ENCODE results near the gene R3HDM4.
A peak's percentile ranks its signal among the peaks of the same experiment; 100 is the strongest.
"Not testable (repeated sequence)": the region's sequence is repeated elsewhere in the genome, so short reads cannot be mapped to it uniquely, and the experiment has no call there.

The R3HDM4 gene

GRCh38 chr19:911197-912033 is 1.6 kb downstream of the R3HDM4 start:
- no peak for ATAC-seq

GRCh38 chr19:907183-907853 is 5.7 kb downstream of the R3HDM4 start:
- no peak for ATAC-seq

DNA sequence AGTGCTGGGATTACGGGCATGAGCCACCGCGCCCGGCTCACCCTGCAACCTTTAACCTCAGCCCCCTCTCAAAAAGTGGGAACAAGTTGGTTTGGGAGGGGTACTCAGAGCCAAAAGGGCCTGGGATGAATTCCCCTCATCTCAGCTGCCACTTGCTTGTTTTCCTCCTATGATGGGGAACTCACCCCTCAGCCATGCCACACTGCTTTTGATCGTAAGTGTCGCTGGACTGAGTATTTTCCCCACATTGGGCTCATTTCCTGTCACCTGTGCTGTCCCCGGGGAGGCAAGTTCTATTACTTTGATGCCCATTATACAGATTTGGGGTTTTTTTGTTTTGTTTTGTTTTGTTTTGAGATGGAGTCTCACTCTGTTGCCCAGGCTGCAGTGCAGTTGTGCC is 6.5 kb downstream of the R3HDM4 start:
- ATAC-seq: no peak

DNA sequence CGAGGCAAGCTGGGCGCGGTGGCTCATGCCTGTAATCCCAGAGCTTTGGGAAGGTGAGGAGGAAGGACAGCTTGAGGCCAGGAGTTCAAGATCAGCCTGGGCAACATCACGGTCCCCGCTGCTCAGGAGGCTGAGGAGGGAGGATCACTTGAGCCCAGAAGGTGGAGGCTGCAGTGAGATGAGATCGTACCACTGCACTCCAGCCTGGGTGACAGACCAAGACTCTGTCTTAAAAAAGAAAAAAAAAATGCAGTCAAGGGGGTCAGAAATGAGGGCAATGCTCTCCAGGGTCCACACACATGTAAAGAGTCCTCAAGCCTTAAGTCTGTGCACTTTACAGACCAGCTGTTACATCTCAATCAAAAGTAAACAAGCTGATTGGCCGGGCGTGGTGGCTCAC is 8.5 kb downstream of the R3HDM4 start:
- ATAC-seq: no peak

- no peak for ATAC-seq
Measured at GRCh38 chr19:903266-903797, 9.7 kb downstream of the R3HDM4 start.

DNA sequence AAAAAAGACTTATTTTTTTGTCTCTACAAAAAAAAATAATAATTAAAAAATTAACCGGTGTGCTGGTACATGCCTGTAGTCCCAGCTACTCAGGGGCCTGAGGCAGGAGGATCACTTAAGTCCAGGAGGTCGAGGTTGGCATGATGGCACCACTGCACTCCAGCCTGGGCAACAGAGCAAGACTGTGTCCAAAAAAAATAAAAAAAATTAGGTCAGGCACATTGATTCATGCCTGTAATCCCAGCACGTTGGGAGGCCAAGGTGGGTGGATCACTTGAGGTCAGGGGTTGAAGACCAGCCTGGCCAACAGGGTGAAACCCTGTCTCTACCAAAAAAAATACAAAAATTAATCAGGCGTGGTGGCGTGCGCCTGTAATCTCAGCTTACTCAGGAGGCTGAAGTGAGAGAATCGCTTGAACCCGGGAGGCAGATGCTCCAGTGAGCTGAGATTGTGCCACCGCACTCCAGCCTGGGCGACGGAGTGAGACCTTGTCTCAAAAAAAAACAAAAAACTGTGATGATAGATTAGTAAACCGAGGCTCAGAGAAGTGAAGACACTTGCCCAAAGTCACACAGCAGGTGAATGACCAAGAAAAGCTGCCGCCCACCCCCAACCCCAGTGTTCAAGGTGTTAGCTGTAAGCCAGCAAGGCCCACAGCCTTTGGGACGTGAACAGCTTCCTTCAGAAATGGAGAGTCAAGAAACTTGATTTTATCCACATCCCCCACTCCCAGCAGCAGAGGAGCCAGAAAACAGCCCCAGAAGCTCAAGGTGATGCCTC is 10.4 kb downstream of the R3HDM4 start:
- ATAC-seq: no peak

DNA sequence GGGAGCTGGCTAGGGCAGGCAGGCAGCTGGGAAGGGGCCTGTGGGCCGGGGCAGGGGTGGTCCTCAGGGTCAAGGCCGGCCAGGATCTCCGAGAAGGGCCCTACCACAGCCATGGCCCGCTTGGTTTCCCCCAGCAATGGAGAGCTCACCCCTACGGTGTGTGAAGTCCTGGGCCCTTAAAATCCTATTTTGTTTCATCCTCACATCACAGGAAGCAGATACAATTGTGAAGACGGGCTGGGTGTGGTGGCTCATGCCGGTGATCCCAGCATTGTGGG is 11.0 kb downstream of the R3HDM4 start:
- no peak for ATAC-seq

DNA sequence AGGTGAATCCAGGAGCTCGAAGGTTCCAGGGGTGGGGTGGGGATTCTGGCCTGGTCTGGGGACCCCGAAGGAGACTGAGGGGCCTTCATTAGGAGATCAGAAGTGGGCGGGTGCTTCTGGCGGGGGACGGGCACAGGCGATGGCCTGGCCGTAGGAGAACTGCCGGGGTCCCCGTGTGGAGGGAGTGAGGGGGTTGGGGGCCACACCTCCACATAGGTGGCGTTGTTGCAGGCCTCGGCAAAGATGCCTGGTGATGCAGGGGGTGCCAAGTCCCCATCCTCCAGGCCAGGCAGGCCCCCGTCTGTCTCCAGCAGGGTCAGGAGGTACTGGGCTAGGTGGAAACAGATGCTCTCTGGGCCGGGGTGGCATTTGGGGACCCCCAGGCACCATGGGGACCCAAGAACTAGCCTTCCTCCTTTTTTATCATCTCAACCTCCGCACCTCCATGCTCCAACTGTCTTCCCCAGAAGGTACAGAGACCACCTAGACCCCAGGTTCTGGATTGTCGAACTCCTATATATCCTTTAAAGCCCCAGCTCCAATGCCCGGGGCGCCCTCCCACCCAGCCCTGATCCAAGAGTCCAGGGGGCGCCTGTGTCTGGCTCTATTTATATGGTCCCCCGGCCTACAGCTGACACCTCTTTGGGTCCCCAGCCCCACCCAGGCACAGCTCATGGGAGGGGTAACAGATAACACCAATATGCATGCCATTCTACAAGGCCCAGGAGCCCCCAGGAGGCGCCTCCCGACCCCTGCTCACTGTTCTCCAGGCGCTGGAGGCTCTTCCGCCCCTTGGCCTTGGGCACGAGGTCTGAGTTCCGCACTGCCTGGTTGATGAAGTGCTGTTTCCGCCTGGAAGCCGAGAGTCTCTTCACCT is 11.6 kb downstream of the R3HDM4 start:
- ATAC-seq: no peak

DNA sequence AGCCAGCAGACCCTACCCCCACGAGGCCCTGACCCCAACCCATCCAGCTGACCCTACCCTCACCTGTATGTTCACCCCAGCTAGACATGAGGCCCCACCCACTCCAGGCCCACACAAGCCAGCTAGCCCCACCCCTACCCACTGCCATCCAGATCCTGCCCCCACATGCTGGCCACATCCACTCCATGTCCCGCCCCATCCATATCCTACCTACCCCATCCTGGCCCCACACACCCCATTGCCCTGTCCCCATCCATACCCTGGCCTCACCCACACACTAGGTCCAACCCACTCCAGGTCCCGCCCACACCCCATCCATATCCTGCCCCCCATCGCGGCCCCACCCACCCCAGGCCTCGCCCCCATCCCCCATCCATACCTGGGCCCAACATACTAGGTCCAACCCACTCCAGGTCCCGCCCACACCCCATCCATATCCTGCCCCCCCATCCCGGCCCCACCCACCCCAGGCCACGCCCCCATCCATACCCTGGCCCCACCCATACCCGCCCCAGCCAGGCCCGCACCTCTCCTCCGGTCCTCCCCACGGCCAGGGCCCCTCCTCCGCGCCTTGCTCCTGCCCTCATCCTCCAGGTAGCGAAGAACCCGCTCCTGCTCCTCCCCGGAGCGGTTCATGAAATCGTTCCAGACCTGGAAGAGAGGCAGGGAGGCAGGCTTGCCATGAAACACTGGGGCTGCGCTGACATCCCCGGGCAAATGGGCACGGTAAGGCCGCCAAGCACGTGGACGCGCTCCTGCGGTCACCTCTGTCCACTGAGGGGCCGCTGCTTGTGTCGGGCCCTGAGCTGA is 12.5 kb downstream of the R3HDM4 start:
- ATAC-seq: peak; percentile 11 to 28

- peak in 1 of 2 donors; percentile 8 for ATAC-seq
Measured at GRCh38 chr19:900043-900301, 13.0 kb downstream of the R3HDM4 start.

GRCh38 chr19:899336-900042 is 13.5 kb downstream of the R3HDM4 start:
- ATAC-seq: no peak

- no peak for ATAC-seq
Measured at GRCh38 chr19:898663-899062, 14.4 kb downstream of the R3HDM4 start.

DNA sequence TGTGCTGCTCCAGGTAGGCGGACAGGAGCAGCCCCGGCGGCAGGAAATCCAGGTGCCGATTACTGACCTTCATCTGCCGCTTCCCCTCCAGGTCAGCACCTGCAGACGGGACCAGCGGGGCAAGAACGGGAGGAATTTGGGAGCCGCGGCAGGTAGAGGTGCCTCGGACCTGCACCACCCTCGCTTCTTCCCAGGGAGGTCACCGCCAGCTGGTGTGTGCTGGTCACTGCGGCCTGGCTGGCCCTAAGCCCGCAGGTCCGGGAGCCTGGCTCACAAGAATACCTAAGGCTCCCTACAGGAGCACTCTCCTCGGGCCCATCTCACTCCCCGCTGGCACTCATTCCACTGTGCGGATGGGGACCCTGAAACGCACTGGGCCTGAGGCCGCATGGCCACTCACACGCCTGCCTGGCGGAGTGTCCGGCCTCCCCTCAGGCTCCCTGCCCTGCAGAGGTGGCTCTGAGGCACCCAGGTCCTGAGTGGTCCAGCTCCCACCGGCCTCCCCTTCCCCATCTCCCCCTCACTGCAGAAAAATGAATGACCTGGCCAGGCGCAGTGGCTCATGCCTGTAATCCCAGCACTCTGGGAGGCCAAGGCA is 15.5 kb downstream of the R3HDM4 start:
- no peak for ATAC-seq

DNA sequence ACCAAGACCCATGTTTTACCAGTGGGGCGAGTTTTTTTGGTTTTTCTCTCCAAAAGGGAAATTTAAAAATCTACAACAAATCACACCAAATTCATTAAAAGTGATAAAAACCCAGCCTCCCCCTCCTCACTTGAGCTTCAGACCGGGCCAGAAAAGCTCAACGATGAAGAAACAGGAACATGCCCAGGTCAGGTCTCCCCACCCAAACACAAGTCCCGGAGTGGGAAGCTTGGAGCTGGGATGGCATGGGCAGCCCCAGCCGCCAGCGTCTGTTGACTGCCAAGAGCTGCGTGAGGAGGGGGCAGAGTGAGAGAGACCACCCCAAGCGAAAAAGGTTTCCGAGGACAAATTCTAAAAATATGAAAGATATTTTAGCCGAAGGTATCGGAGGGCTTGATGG is 16.0 kb downstream of the R3HDM4 start:
- ATAC-seq: no peak

- ATAC-seq: no peak
Measured at GRCh38 chr19:896434-896833, 16.6 kb downstream of the R3HDM4 start.

DNA sequence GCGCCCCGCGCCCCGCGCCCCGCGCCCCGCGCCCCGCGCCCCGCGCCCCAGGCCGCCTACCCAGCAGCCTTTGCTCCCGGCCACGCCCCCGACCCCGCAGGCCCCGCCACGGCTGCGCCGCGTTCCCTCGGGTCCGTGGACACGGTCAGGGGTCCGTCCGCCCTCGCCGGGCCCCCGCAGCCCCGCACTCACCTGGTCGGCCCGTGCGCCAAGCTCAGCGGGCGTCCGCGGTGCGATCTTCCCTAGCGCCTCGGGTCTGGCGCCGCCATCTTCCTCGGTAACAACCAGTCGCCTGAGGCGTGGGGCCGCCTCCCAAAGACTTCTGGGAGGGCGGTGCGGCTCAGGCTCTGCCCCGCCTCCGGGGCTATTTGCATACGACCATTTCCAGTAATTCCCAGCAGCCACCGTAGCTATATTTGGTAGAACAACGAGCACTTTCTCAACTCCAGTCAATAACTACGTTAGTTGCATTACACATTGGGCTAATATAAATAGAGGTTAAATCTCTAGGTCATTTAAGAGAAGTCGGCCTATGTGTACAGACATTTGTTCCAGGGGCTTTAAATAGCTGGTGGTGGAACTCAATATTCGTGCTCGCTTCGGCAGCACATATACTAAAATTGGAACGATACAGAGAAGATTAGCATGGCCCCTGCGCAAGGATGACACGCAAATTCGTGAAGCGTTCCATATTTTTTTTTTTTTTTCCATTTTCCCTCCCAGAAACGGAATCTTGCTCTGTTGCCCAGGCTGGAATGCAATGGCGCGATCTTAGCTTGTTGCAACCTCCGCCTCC is 19.9 kb downstream of the R3HDM4 start, which contains the start of the genes MED16 and RNU6-9:
TSS of gene MED16 (minus strand) at position 294 of the 796 bp plus-strand sequence. CDS start 2,056 bp downstream, outside the sequence.
TSS of gene RNU6-9 (plus strand) at position 591 of the 796 bp plus-strand sequence.
- ATAC-seq: peak; percentile 92

GRCh38 chr19:892243-892893 is 20.7 kb downstream of the R3HDM4 start:
- ATAC-seq: no peak

DNA sequence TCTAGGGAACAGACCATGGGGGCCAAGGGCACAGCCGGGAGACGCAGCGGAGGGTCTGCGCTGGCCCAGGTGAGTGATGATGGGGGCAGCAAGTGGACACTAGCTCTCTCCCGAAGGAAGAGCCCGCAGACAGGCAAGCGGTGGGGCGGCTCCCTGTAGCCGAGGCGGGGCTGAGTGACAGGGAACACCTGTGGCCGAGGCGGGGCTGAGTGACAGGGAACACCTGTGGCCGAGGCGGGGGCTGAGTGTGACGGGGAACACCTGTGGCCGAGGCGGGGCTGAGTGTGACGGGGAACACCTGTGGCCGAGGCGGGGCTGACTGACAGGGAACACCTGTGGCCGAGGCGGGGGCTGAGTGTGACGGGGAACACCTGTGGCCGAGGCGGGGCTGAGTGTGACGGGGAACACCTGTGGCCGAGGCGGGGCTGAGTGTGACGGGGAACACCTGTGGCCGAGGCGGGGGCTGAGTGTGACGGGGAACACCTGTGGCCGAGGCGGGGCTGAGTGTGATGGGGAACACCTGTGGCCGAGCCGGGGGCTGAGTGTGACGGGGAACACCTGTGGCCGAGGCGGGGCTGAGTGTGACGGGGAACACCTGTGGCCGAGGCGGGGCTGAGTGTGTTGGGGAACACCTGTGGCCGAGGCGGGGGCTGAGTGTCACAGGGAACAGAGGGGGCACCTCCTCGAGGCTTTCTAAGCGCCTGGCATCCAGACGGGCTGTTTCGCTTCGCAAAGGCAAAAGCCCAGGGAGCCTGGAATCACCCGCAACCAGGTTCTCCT is 21.4 kb downstream of the R3HDM4 start:
- ATAC-seq: not testable (repeated sequence)

Data from activated CD4-positive, CD25-positive, alpha-beta regulatory T cell treated with anti-CD3 and anti-CD28 coated beads, Interleukin-2, amount 50 U/mL, for 24 hours (primary cell).